Heart left ventricle (tissue), 13 donors: ENCODE measurements around the gene OR10G3.

Source experiments
- CTCF ChIP-seq, 12 donors: fragments of 200-600 bp; sonication (generic) in 4 of 12; IDR thresholded peaks; one replicate each; pipeline versions ENCODE4 v1.5.0 to v1.8.0; 2018 to 2022; ENCODE audit warnings: antibody characterized with exemption in 12 of 12, mild to moderate bottlenecking in 5 of 12
- POLR2A ChIP-seq, 2 donors: fragments of 450-650 bp; IDR thresholded peaks; one replicate each; pipeline ENCODE4 v1.6.1; 2017; ENCODE audit warnings: antibody characterized with exemption in 2 of 2, mild to moderate bottlenecking in 2 of 2, moderate library complexity in 2 of 2
- donor health status: ischemic (EF 13 %, LVEDD 7.1; RV severe dilation, severe dysfunction).
- donor health status: DM: no; HTN: yes; CAD: no.
- donor health status: DM: no; HTN: no; CAD: no.
- donor health status: ischemic (EF 25% LVEDD 6.9; RV normal size, moderate dysfunction).
- donor health status: ischemic (EF 25% LVEDD 5.7; RV mildly dilated, moderate dysfunction).
- donor health status: ischemic (EF 35%, LVEDD 5.7; RV mildly dilated, moderate dysfunction).
- donor health status: nonischemic (EF 11% LVEDD 7.7; RV severe dilation, severe dysfunction).
- donor health status: DM: yes; HTN: yes; CAD: no.
- donor health status: PGD.
- donor health status: ischemic (EF 29% LVEDD 5.4; RV normal size, mild dysfunction).
- donor health status: nonischemic (EF 23%, LVEDD 6.1; RV moderate dilation, normal function).

DNA sequence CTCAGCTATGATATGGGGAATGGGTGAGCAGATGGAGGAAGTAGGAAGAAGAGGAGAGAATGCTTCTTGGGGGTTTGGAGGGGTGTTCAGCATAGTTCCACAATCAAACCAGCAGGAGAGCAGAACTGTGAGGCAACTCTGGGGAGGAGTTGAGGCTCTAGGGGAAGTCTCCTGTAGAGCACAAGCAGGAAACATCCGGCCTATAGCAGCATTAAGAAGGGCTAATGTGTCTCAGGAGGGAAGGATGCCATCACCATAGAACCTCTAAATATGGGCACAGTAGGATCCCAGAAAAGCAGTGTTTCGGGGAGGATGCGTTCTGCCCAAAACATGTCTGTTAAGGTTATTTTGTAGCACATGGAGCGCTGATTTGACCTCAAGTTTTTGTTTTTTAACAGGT is 45.3 kb downstream of the OR10G3 start:
- TF ChIP-seq CTCF (IDR thresholded peaks at IDR 0.05) = no peak
- TF ChIP-seq POLR2A (IDR thresholded peaks at IDR 0.05) = no peak
